Effector memory CD4-positive, alpha-beta T cell (primary cell): ENCODE measurements around the gene SKP2.

ENCODE experiments used
- DNase-seq, 3 donors: peaks; one replicate each; pipeline ENCODE4 v3.0.0-alpha.2; 2020
- H3K27ac ChIP-seq: 2 replicates; pipeline ENCODE4 v1.7.0; 2013; ENCODE audit warnings: mild to moderate bottlenecking, low read length, moderate library complexity; ENCODE audit not compliant: insufficient read depth, poor library complexity, severe bottlenecking
- H3K27me3 ChIP-seq: replicated peaks from 2 replicates; pipeline ENCODE4 v1.7.0; 2013; ENCODE audit warnings: mild to moderate bottlenecking, low read length; ENCODE audit not compliant: insufficient read depth, control insufficient read depth, poor library complexity, severe bottlenecking
- H3K36me3 ChIP-seq: 2 replicates; pipeline ENCODE4 v1.7.0; 2013; ENCODE audit warnings: mild to moderate bottlenecking, low read length, moderate library complexity; ENCODE audit not compliant: control insufficient read depth, insufficient read depth
- H3K4me1 ChIP-seq: 2 replicates; pipeline ENCODE4 v1.7.0; 2013; ENCODE audit warnings: low read length, mild to moderate bottlenecking; ENCODE audit not compliant: control insufficient read depth, insufficient read depth, poor library complexity, severe bottlenecking
- H3K4me3 ChIP-seq: 2 replicates; pipeline ENCODE4 v1.7.0; 2013; ENCODE audit warnings: low read length, low read depth, mild to moderate bottlenecking; ENCODE audit not compliant: insufficient read depth, poor library complexity, severe bottlenecking
- H3K9me3 ChIP-seq: 2 replicates; pipeline ENCODE4 v1.7.0; 2013; ENCODE audit warnings: mild to moderate bottlenecking, low read length, moderate library complexity; ENCODE audit not compliant: control insufficient read depth

SKP2 gene

GRCh38 chr5:36215910-36216309 is 64.0 kb downstream of the SKP2 start:
- Histone ChIP-seq H3K9me3 (no peaks in the 10 kb centered on the region), H3K36me3 (peaks cover 34% of the 10 kb centered on the region), H3K27me3 (no peaks in the 10 kb centered on the region), H3K27ac (no peak overlapping the region), H3K4me3 (no peak overlapping the region), H3K4me1 (no peaks in the 10 kb centered on the region)
- DNase-seq = no peak

- DNase-seq = no peak
- Histone ChIP-seq H3K9me3 (no peaks in the 10 kb centered on the region), H3K4me3 (no peak overlapping the region), H3K27ac (no peak overlapping the region), H3K36me3 (peaks cover 42% of the 10 kb centered on the region), H3K4me1 (no peaks in the 10 kb centered on the region), H3K27me3 (no peaks in the 10 kb centered on the region)
These were observed 65.7 kb downstream of the SKP2 start for GRCh38 chr5:36217567-36217966.

GRCh38 chr5:36217988-36218387 is 66.1 kb downstream of the SKP2 start:
- Histone ChIP-seq H3K36me3 (peaks cover 42% of the 10 kb centered on the region), H3K4me3 (no peak overlapping the region), H3K9me3 (no peaks in the 10 kb centered on the region), H3K27me3 (no peaks in the 10 kb centered on the region), H3K4me1 (no peaks in the 10 kb centered on the region), H3K27ac (no peak overlapping the region)
- no peak for DNase-seq

GRCh38 chr5:36222620-36223019 is 70.7 kb downstream of the SKP2 start:
- no peaks in the 10 kb centered on the region for H3K9me3 ChIP-seq

GRCh38 chr5:36227046-36227445 is 75.1 kb downstream of the SKP2 start:
- no peak overlapping the region for H3K27ac ChIP-seq
- no peaks in the 10 kb centered on the region for H3K4me1 ChIP-seq
- no peak for DNase-seq
- H3K9me3 ChIP-seq = no peaks in the 10 kb centered on the region
- H3K36me3 ChIP-seq = peaks cover 21% of the 10 kb centered on the region
- no peak overlapping the region for H3K4me3 ChIP-seq
- H3K27me3 ChIP-seq = no peaks in the 10 kb centered on the region

More at GRCh38 chr5:36222620-36223019, 70.7 kb downstream of the SKP2 start:
- Histone ChIP-seq H3K4me1 (no peaks in the 10 kb centered on the region), H3K27ac (no peak overlapping the region), H3K36me3 (peaks cover 46% of the 10 kb centered on the region), H3K27me3 (no peaks in the 10 kb centered on the region), H3K4me3 (no peak overlapping the region)
- no peak for DNase-seq

- H3K9me3 ChIP-seq = no peaks in the 10 kb centered on the region
- peaks cover 13% of the 10 kb centered on the region for H3K36me3 ChIP-seq
- no peak overlapping the region for H3K4me3 ChIP-seq
- H3K4me1 ChIP-seq = no peaks in the 10 kb centered on the region
- no peak for DNase-seq
- no peak overlapping the region for H3K27ac ChIP-seq
- no peaks in the 10 kb centered on the region for H3K27me3 ChIP-seq
These were observed 76.6 kb downstream of the SKP2 start for GRCh38 chr5:36228505-36228904.

GRCh38 chr5:36230151-36230790 is 78.4 kb downstream of the SKP2 start:
- DNase-seq = no peak
- no peak overlapping the region for H3K27ac ChIP-seq
- H3K4me3 ChIP-seq = no peak overlapping the region
- H3K4me1 ChIP-seq = no peaks in the 10 kb centered on the region
- peaks cover 5% of the 10 kb centered on the region for H3K36me3 ChIP-seq
- H3K9me3 ChIP-seq = no peaks in the 10 kb centered on the region
- no peaks in the 10 kb centered on the region for H3K27me3 ChIP-seq

- H3K27me3 ChIP-seq = no peaks in the 10 kb centered on the region
These were observed 80.6 kb downstream of the SKP2 start for GRCh38 chr5:36232533-36232932.

More at GRCh38 chr5:36232533-36232932, 80.6 kb downstream of the SKP2 start:
- no peaks in the 10 kb centered on the region for H3K9me3 ChIP-seq
- no peaks in the 10 kb centered on the region for H3K36me3 ChIP-seq
- H3K27ac ChIP-seq = no peak overlapping the region
- no peak overlapping the region for H3K4me3 ChIP-seq
- DNase-seq = no peak
- H3K4me1 ChIP-seq = no peaks in the 10 kb centered on the region
